Keratinocyte (primary cell): ENCODE measurements around the gene VSIG4.

Source experiments
- EZH2 ChIP-seq: IDR thresholded peaks from one replicate; pipeline ENCODE4 v1.6.1; 2012; ENCODE audit warnings: inconsistent platforms, mild to moderate bottlenecking, low read length, moderate library complexity
- TF ChIP-seq, protein P1 (sequence below), 3 experiments: IDR thresholded peaks in 1 of 3; conservative IDR thresholded peaks in 1 of 3; optimal IDR thresholded peaks in 1 of 3; 2 replicates in 2 of 3; 3 replicates in 1 of 3; pipeline versions ENCODE3 to v1.5.1; 2011; ENCODE audit warnings: low read length in 3 of 3, mild to moderate bottlenecking in 3 of 3, moderate library complexity in 2 of 3, control low read depth in 1 of 3, inconsistent platforms in 1 of 3; ENCODE audit not compliant: insufficient read depth in 2 of 3; ENCODE audit errors: extremely low read depth in 1 of 3

- TF ChIP-seq, protein P1, sequence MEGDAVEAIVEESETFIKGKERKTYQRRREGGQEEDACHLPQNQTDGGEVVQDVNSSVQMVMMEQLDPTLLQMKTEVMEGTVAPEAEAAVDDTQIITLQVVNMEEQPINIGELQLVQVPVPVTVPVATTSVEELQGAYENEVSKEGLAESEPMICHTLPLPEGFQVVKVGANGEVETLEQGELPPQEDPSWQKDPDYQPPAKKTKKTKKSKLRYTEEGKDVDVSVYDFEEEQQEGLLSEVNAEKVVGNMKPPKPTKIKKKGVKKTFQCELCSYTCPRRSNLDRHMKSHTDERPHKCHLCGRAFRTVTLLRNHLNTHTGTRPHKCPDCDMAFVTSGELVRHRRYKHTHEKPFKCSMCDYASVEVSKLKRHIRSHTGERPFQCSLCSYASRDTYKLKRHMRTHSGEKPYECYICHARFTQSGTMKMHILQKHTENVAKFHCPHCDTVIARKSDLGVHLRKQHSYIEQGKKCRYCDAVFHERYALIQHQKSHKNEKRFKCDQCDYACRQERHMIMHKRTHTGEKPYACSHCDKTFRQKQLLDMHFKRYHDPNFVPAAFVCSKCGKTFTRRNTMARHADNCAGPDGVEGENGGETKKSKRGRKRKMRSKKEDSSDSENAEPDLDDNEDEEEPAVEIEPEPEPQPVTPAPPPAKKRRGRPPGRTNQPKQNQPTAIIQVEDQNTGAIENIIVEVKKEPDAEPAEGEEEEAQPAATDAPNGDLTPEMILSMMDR (optimal IDR thresholded peaks at IDR 0.05 in 1 of 3, IDR thresholded peaks at IDR 0.05 in 1 of 3, conservative IDR thresholded peaks at IDR 0.05 in 1 of 3; ENCODE audit: extremely low read depth in 1 of 3, insufficient read depth in 2 of 3, low read length in 3 of 3), result no peak
- TF ChIP-seq EZH2, result no peak
These were observed 46.5 kb downstream of the VSIG4 start for GRCh38 chrX:65993332-65993731.
